ENCODE measurements around the gene PDZD2.

DNA sequence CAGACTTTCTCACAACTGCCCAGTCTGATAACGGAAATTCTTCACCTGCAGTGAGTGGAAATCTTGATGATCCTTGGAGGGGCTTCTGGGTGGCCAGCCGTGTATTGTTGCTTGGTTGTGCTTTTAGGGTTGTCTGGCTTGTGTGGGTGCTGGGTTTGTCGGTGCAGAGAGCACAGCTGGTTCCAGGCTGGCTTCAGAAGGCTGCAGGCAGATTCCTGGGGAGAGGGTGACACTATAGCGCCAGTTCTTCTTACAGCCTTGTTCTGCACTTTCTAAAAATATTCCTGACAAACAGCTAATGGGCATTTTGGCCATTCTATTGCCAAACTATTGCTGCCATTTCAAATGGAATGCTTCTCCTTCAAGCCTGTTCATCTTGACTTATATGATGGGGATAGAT lies 99.3 kb downstream of the PDZD2 start:
- TF ChIP-seq, protein P1, sequence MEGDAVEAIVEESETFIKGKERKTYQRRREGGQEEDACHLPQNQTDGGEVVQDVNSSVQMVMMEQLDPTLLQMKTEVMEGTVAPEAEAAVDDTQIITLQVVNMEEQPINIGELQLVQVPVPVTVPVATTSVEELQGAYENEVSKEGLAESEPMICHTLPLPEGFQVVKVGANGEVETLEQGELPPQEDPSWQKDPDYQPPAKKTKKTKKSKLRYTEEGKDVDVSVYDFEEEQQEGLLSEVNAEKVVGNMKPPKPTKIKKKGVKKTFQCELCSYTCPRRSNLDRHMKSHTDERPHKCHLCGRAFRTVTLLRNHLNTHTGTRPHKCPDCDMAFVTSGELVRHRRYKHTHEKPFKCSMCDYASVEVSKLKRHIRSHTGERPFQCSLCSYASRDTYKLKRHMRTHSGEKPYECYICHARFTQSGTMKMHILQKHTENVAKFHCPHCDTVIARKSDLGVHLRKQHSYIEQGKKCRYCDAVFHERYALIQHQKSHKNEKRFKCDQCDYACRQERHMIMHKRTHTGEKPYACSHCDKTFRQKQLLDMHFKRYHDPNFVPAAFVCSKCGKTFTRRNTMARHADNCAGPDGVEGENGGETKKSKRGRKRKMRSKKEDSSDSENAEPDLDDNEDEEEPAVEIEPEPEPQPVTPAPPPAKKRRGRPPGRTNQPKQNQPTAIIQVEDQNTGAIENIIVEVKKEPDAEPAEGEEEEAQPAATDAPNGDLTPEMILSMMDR (IDR thresholded peaks at IDR 0.05): no peak
- TF ChIP-seq POLR2A (IDR thresholded peaks at IDR 0.05): no peak

Measured in vagina (tissue), 2 donors.